HG02571 (cell line): ENCODE data around the gene MED16.

Experiments
- ATAC-seq: cut with Tn5 transposase; IDR thresholded peaks from one replicate; pipeline ENCODE4 v1.9.1; 2021; ENCODE audit warnings: mild to moderate bottlenecking, moderate library complexity; ENCODE audit not compliant: unreplicated experiment

MED16 gene

GRCh38 chr19:892894-893689 lies at the start of gene MED16, which contains the start of gene RNU6-9:
TSS of gene MED16 (minus strand) at chr19:893187. CDS start at chr19:891131, 2,056 bp downstream.
TSS of gene RNU6-9 (plus strand) at chr19:893484.
- ATAC-seq = peak; percentile 78

- no peak for ATAC-seq
Observed at GRCh38 chr19:942133-942645, 49.2 kb upstream of the MED16 start.

GRCh38 chr19:941292-942132 lies 48.5 kb upstream of the MED16 start:
- no peak for ATAC-seq

- no peak for ATAC-seq
Observed at GRCh38 chr19:940591-941291, 47.8 kb upstream of the MED16 start.

GRCh38 chr19:939922-940321 lies 46.9 kb upstream of the MED16 start:
- ATAC-seq = no peak

- ATAC-seq = no peak
Observed at GRCh38 chr19:939439-939838, 46.5 kb upstream of the MED16 start.

GRCh38 chr19:938233-938923 lies 45.4 kb upstream of the MED16 start:
- ATAC-seq = no peak

- ATAC-seq = no peak
Observed at GRCh38 chr19:937259-937694, 44.3 kb upstream of the MED16 start.

- no peak for ATAC-seq
Observed at GRCh38 chr19:936175-936546, 43.2 kb upstream of the MED16 start.

GRCh38 chr19:934865-935479 lies 42.0 kb upstream of the MED16 start:
- no peak for ATAC-seq

GRCh38 chr19:934197-934840 lies 41.3 kb upstream of the MED16 start:
- ATAC-seq = no peak

- ATAC-seq = no peak
Observed at GRCh38 chr19:933553-933882, 40.5 kb upstream of the MED16 start.

GRCh38 chr19:932648-933552 lies 39.9 kb upstream of the MED16 start:
- ATAC-seq = no peak

GRCh38 chr19:931860-932647 lies 39.1 kb upstream of the MED16 start:
- ATAC-seq = no peak

- ATAC-seq = no peak
Observed at GRCh38 chr19:929891-930258, 36.9 kb upstream of the MED16 start.

- no peak for ATAC-seq
Observed at GRCh38 chr19:929203-929890, 36.4 kb upstream of the MED16 start.

- no peak for ATAC-seq
Observed at GRCh38 chr19:928471-929202, 35.6 kb upstream of the MED16 start.
